ENCODE measurements around the gene PRIM2.
"Not testable (repeated sequence)": the region's sequence is repeated elsewhere in the genome, so short reads cannot be mapped to it uniquely, and the experiment has no call there.

The PRIM2 gene

GRCh38 chr6:57310095-57310816 lies 7.2 kb upstream of the PRIM2 start:
- DNase-seq = not testable (repeated sequence)

- DNase-seq = no peak
Observed at GRCh38 chr6:57310817-57311157, 6.6 kb upstream of the PRIM2 start.

GRCh38 chr6:57311300-57312003 lies 6.0 kb upstream of the PRIM2 start:
- not testable (repeated sequence) for DNase-seq

GRCh38 chr6:57312004-57312345 lies 5.5 kb upstream of the PRIM2 start:
- DNase-seq = no peak

- no peak for DNase-seq
Observed at GRCh38 chr6:57313009-57313408, 4.4 kb upstream of the PRIM2 start.

- DNase-seq = no peak
Observed at GRCh38 chr6:57313711-57314471, 3.5 kb upstream of the PRIM2 start.

GRCh38 chr6:57315111-57315510 lies 2.3 kb upstream of the PRIM2 start:
- no peak for DNase-seq

GRCh38 chr6:57315851-57316250 lies 1.6 kb upstream of the PRIM2 start:
- no peak for DNase-seq

GRCh38 chr6:57316581-57317059 lies 810 bp upstream of the PRIM2 start:
- DNase-seq = peak; percentile 81

GRCh38 chr6:57324538-57324937 lies 7.1 kb downstream of the PRIM2 start:
- DNase-seq = no peak

- no peak for DNase-seq
Observed at GRCh38 chr6:57327311-57327710, 9.9 kb downstream of the PRIM2 start.

GRCh38 chr6:57328074-57328473 lies 10.6 kb downstream of the PRIM2 start:
- DNase-seq = no peak

- no peak for DNase-seq
Observed at GRCh38 chr6:57329933-57330332, 12.5 kb downstream of the PRIM2 start.

- no peak for DNase-seq
Observed at GRCh38 chr6:57342148-57342669, 24.8 kb downstream of the PRIM2 start.

- DNase-seq = not testable (repeated sequence)
Observed at GRCh38 chr6:57343342-57343741, 25.9 kb downstream of the PRIM2 start.

GRCh38 chr6:57346715-57347114 lies 29.3 kb downstream of the PRIM2 start:
- not testable (repeated sequence) for DNase-seq

GRCh38 chr6:57347597-57347996 lies 30.2 kb downstream of the PRIM2 start:
- not testable (repeated sequence) for DNase-seq

- not testable (repeated sequence) for DNase-seq
Observed at GRCh38 chr6:57350443-57350842, 33.0 kb downstream of the PRIM2 start.

- not testable (repeated sequence) for DNase-seq
Observed at GRCh38 chr6:57352596-57352995, 35.2 kb downstream of the PRIM2 start.

- not testable (repeated sequence) for DNase-seq
Observed at GRCh38 chr6:57358319-57358718, 40.9 kb downstream of the PRIM2 start.

GRCh38 chr6:57359766-57360165 lies 42.3 kb downstream of the PRIM2 start:
- not testable (repeated sequence) for DNase-seq

GRCh38 chr6:57362340-57362739 lies 44.9 kb downstream of the PRIM2 start:
- DNase-seq = not testable (repeated sequence)

GRCh38 chr6:57365076-57365583 lies 47.7 kb downstream of the PRIM2 start:
- not testable (repeated sequence) for DNase-seq

All from NCI-H774 (cell line).